ENCODE measurements around the gene CDX2.

GRCh38 chr13:27942972-27943371 is 26.1 kb downstream of the CDX2 start:
- TF ChIP-seq CTCF (conservative IDR thresholded peaks at IDR 0.05) (no peak), ZFX (IDR thresholded peaks at IDR 0.05) (no peak)
